COLO668 (cell line): Measurements from ENCODE around the gene WIPF3.
A peak's percentile ranks its signal among the peaks of the same experiment; 100 is the strongest.

Experiments used
- DNase-seq: peaks from one replicate; lab custom pipeline; 2025; ENCODE audit not compliant: unreplicated experiment; lab: John Stamatoyannopoulos, UW

Gene WIPF3, protein sequence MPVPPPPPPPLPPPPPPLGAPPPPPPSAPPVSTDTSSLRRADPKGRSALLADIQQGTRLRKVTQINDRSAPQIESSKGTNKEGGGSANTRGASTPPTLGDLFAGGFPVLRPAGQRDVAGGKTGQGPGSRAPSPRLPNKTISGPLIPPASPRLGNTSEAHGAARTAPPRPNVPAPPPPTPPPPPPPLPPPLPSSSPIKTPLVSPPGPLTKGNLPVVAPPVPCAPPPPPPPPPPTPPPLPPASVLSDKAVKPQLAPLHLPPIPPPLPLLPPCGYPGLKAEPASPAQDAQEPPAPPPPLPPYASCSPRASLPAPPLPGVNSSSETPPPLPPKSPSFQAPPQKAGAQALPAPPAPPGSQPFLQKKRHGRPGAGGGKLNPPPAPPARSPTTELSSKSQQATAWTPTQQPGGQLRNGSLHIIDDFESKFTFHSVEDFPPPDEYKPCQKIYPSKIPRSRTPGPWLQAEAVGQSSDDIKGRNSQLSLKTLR

DNA sequence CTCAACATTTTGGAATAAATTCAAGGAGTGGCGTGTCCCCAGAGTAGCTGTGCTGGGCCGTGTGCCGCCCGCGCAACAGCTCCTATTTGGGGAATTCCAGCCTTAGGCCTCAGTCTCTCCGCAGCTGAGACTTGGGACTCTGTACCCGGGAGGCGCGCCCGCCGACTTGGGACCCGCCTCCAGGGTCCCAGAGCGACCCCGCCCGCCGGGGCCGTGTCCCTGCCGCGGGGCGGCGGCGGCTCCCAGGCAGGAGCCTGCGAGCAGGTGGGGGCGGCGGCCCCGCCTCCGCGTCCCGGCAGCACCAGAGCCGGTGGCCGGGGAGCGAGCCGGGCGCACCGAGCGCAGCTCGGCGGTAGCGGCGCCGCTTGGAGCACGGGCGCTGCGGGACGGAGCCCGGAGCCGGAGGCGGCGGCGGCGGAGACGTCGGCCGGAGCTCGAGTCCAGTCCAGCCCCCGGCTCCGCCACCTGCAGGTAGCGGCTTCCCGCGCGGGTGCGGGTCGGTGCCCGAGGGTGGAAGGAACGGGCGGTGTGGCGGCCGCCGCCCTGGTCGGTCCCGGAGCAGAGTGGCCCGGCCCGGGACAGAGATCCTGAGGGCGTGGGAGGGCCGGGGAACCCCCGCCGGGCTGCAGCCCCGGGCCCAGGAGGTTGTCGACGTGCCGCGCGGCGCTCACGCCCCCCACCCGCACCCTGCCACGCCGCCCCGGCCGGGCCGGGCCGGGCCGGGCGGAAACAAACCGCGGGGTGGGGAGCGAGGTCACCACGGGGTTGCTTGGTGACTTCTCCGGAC lies at the start of gene WIPF3:
TSS of gene WIPF3 (plus strand) at position 301 of the 787 bp plus-strand sequence. CDS start 28,217 bp downstream, outside the sequence.
- peak; percentile 83 for DNase-seq

DNA sequence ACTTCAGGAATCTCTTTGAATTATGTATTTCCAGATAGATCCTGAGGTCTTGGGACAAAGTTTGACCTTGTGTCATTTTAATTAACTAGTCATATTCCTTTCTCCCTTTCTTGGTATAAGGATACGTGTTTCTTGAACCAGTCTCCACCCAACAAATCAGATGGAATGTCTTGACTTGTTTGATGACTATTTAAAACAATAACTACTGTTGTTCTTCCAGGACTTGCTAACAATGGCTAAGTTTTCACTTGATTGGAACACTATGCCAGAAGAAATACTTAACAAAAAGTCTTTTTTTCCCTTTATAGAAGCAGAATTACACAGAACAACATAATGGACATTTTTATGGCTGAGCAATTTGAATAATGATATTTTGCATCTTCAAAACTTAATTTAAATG lies 43.0 kb upstream of the WIPF3 start:
- no peak for DNase-seq

DNA sequence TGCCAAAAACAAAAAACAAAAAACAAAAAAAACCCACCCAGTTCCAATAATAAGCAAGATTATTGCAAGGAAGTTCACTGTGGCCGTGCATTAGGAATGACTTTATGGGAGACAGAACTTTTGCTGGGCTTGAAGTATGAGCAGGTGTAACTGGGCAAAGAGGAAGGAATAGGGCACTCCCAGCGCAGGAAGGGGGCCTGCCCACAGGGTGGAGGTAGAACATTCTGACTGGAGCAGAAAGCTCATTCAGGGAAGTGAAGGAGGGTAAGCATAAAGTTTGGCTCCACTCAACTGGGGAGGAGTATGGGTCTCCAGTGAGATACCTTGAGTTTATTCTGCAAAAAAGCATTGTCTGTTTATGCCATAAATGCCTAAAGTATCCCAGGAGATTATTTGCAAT lies 42.1 kb upstream of the WIPF3 start:
- peak; percentile 36 for DNase-seq

DNA sequence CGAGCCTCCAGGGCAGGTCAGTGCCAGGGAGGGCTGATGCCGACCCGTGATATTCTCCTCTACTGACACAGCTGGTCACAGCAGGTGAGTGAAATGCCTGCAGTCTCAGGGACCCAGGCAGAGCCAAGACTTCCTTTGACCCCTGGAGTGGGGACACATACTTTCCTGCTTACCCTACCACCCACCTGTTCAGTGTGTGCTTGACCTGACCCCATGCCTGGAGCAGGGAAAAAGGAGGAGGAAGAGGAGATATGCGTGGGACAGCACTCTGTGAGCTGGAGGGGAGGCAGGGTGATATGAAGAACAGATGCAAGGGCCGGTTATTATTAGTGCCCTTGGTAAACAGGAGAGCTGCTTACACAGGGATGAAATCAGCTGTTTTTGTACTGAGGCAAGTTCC lies 40.8 kb upstream of the WIPF3 start:
- no peak for DNase-seq

DNA sequence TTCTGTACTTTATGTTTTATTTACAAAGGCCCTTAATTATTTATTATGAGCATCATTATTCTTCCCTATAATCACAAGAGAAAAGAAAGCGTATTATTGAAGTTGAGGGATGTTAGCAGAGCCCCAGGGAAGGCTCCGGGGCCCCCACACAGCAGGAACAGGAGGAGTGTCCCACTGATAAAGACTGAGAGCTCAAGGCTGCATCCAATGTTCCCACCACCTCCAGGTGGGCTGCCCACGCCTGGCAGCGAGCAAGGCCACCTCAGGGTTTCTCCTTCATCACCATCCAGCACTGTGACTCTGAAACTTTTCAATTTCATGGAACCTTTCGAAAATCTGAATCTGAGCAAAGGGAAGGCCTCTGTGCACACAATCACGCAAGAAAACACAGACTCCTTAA lies 35.9 kb upstream of the WIPF3 start:
- DNase-seq, result no peak

DNA sequence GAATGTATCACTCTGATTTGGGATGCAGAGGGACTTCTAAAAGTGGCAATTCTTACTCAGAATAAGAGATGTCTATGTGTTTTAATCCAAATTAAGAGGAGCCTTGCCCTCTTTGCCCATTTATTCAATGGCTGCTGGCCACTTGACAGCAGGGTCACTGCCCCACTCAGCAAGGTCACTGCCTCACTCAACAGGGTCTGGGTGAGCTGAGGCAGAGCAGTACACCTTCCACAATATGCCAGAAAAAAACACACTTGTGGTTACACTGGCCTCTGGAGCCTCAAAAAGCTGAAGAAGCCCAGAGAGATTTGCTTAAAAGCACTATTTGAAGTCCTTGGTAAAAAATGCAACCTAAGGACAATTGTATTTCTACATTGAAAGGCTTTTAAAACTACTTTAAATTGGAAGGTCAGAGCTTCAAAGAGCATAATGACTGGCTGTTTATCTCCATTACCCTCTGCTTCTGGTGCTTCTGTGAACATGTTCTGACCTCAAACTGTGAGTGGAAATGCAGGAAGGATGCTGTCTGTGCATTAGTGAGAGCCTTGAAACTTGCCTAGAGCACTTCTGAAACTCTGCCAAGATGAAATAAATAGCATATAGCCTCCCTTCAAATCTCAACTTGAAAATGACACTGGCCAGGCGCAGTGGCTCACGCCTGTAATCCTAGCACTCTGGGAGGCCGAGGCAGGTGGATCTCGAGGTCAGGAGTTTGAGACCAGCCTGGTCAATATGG lies 35.1 kb upstream of the WIPF3 start:
- DNase-seq, result no peak

DNA sequence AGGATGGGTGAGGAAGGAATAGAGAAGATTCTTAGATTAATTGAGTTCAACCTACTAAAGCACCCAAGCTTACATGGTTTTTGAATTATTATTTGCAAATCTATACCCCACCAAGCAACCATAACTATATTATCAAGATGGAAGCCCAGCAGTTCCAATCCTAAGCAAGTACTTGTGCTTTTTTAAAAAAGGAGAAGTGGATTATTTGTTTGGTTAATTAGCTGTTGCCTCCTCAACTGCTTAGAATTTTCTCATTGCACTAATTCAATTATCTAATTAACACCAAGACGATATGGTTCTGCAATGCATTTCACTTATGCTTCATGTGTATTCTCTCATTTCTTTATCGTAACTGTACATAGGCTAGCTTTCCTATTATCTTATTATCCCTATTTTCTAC lies 27.3 kb upstream of the WIPF3 start:
- DNase-seq, result no peak

DNA sequence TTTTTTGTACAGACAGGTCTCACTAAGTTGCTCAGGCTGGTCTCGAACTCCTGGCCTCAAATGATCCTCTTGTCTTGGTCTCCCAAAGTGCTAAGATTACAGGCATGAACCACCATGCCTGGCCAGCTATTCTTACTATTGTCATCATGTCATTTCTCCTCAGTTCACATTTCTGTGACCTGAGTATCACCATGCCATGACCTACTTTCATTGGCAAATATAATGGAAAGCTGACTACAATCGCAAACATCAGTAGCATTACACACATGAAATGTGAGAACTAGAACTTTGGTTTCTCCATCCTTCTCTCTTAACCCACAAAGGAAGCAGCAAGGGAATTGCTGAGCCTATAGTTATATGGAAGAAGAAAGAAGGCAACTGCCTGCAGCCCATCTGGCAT lies 26.0 kb upstream of the WIPF3 start:
- no peak for DNase-seq

DNA sequence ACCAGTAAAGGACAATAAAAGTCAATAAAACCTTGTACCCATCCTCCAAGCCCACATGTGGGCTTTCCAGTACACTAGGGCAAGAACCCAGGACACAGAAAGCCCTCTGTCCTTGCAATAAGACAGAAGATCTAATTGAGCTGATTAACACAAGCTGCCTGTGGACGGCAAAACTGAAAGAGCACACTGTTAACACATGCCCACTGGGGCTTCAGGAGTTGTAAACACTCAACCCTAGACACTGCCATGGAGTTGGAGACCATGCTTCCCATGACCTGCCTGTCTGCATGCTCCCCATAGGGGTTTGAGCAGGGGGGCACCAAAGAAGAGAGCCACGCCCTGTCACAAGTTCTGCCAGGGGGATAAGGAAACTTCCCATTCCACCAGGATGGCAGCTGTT lies 22.6 kb upstream of the WIPF3 start:
- DNase-seq, result no peak

DNA sequence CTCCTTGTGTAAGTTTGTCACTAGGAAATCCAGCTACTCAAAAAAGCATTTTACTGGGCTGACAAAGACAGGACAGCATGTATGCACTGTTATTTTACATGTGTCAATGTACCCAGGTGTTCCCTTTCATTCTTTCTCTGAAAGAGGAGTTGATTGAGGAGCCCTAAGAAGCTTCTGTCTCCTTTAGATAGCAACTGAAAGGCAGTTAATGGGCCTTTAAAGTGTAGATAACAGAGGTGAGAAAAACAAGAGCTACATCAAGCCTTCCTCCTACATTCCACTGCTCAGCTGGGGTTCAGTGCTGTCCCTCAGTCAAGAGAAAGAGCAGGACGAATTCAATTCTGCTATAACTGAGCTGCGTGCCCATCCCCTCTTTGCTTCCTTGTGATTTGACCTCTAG lies 12.8 kb upstream of the WIPF3 start:
- DNase-seq, result no peak

DNA sequence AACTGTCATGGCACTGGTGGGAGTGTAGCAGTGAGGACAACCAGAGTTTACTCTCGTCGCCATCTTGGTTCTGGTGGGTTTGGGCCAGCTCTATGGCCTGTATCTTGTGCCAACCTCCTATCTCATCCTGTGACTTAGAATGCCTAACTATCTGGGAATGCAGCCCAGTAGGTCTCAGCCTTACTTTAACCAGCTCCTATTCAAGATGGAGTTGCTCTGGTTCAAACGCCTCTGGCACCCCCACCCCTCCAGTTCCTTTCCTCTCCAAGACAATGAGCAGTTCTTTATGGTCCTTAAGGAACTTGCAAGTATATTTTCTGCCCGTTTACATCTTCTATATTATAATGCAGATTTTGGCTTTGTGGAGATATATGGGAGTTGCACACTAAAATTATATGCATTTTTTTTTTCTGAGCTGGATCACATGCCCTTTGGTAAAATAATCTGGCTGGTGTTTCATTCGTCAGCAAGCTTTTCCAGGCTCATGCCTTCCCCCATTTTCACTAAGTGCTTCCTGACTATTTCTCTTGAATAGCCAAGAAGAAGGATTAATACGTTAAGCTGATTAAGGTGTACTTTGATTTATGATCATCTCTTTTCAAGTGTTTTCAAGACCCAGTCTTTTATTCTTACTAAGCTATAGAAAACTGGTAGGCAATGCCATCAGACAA lies 11.2 kb upstream of the WIPF3 start:
- DNase-seq, result no peak

DNA sequence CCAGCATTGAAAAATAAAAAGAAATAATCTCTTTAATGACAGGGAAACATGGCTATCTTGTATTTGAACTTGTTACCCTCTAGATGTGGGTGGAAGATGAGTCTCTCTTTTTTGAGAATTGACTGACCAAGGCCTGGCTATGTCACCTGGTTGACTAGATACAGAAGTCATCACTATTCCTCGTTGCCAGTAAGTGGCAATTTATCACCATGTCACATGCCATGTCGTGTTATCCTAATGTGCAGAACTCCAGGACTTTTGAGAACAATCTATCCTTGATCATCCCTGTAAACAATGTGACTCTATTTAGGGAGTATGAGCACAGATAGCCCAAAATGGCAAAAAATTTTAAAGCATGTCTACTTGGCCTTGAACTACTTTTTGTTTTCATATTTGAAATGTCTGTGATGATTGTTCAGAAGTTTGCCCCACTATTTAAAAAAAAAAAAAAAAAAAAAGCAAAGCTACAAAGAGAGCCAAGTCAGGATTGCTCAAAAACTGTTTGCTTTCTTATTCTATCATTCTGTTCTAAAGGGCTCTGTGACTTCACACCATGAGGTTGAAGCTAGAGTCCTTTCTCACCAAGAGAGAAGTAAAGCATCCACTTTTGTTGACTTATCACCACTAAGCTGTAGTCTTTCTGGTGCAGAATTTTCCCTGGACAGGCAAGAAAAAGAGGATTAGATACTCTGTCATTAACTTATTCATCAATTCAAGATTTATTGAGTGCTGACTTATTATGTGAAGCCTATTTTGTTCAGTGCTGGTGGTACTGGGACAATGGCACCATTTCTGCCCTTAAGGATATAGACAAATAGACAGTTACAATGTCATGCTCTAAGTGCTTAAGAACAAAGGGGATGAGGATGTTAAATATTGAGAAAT lies 10.4 kb upstream of the WIPF3 start:
- DNase-seq, result no peak

DNA sequence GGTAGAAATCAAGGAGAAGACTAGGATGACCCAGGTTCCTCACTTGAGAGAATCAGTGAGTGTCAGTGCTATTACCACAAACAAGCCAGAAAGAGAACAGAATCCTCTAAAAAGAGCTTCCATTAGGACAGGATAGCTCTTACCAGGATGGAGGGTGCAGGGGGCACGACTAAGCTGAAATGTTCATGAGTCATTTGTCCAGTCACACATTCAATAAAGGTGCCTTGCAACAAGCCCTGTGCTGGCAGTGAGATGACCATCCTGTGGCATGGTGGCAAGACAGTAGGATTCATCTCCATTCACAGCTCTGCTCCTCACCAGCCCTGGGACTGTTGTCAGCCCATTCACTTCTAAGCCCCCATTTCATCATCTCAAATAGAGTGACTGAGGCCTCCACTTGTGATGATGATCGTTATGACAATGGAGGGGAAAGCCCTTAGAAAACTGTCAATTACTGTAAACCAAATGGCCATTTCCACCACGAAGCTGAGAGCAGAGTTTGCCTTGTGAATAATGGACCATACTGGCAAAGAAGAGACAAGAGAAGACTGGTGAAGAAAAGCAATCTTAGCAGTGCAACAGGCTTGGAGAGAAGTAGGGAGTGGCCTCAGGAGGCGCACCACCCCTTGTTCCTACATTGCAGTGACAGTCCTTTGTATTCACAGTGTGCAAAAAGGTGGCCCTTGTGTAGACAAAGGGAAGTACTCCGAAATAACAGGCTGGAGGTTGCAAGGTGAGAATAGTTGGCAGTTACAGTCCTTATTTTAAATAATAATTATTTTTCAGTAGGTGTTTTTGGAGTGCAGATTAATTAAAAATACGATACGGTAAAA lies 9.0 kb upstream of the WIPF3 start:
- DNase-seq, result no peak

DNA sequence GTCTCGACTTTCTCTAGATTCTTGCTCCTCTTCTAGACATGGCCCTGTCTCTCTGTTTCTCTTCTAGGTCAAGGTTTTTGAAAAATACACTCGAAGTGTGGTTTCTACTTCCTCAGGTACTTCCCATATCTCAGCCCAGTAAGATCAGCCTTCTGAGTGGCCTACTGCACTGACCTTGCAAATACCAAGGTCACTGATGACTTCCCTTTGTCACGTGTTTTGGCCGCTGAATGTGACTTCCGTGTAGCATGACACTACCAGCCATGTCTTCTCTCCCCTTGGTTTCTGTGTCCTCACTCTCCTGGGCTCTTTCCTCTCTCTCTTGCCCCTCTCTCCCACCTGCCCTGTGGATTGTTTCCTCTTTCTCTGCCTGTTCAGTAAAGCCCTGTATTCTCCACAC lies 7.9 kb upstream of the WIPF3 start:
- no peak for DNase-seq

DNA sequence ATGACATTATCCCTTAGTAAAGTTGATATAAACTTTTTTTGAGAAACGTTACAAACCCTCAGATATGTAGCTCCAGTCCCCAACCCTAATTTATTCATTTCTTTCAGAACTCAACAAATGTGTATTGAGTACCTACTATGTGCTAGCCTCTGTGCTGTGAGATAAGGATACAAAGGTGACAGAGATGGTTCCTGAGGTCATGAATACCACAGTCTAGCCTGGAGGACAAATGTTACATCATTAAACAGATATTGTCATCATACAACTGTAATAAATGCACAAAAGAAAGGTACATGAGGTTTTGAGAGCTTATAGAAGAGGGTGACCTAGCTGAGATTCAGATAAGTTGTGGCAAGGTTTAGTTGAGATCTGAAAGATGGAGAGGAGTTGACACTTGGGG lies 4.4 kb upstream of the WIPF3 start:
- DNase-seq, result no peak

DNA sequence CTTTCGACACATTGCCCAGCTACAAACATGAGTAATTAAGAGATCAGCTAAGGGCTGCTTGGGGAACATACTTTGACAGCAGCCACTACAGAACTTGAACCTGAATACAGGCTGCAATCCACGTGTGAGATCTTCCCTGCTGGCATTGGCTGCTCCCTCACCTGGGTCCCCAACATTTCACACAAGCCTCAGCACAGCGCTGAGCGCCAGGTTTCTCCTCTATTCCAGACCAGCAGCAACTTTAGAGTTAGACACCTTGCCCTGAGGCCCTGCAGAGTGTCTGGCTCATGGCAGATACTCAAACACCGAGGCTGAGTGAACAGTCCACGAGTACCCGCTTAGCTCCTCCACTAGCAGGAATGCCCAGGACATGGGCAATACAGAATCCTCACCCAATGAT lies 1.3 kb upstream of the WIPF3 start:
- DNase-seq, result no peak

DNA sequence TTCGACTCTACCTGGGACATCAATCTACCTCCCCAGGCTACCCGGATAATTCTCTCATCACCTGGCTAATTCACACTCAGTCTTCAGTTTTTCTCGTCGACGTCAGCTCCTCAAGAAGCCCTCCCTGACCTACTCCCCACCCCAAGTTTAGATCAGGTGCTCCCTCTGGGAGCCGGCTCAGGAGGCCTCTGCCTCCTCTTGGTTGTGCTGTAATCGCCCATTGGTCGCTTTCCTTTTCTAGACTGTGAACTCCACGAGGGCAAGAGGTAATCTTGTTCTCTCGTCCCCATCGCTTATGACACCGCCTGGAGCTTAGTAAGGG lies 461 bp upstream of the WIPF3 start:
- no peak for DNase-seq

DNA sequence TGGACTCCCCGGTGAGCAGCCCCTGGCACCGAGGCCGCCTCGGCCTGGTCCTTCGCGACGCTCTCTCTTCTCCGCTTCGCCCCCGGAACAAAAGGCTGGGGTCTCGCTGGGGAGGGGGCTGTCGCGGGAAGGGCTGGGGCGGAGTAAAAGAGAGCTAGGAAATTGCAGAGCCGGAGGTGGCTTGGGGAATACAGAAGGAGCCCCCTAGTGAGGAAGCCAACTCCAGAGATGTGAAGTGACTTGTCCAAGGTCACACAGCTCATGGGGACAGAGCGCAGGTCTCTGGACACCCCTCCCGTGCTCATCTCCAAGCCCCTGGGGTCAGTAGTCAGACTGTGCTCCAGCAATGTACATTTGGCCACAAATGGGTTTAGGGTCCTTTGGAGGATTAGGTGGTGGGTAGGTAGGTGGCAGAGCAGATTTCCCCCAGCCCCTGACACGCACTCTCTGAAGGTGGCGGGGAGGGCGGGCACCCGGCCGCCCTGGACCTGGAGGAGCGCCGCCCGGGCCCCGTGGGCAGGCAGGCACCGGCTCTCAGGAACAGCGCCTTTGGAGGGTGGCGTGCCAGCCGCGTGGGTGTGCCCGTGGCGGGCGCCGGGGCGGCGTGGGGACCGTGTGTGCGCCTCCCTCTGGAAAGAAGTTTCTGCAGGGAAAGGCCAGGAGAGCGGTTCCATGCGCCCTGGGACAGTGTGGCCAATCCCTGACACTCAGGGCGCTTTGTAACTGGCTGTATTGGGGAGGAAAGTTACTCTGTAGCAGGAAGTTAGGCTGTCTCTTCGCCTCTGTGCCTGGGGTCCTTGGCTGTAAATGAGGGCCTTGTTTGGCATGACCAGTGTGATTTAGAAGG lies 910 bp downstream of the WIPF3 start:
- peak; percentile 47 for DNase-seq
